GM20431 (cell line): Measurements from ENCODE around the gene DDX49.
"Not testable (repeated sequence)": the region's sequence is repeated elsewhere in the genome, so short reads cannot be mapped to it uniquely, and the experiment has no call there.

Source experiments
- in situ Hi-C: fragments of 300-500 bp; cut with MseI, MboI; formaldehyde crosslinking; loops from one replicate; pipeline ENCODE4 v1.15.0; 2020; ENCODE audit warnings: low sequenced_read_pairs; ENCODE audit not compliant: unreplicated experiment

The DDX49 gene

GRCh38 chr19:18908917-18909619 is 10.4 kb upstream of the DDX49 start:
- in situ Hi-C loops = no loop called here

DNA sequence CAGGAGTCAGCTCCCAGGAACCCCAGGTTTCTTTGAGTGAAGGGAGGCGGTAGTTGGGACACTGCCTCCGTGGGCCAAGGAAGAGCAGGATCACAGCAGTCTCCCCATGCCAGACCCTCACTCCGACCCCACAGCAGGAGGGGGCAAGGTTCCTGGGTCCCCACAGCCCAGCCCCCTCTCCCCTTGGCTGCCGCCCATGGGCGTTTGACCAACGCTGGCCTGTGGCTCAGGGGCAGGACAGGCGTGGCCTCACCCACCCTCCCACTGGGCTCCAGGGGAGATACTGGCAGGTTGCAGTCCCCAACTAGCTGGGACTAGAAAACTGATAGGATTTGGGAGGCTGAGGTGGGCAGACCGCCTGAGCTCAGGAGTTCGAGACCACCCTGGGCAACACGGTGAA is 9.5 kb upstream of the DDX49 start:
- in situ Hi-C loops = no loop called here

GRCh38 chr19:18910801-18911436 is 8.6 kb upstream of the DDX49 start:
- in situ Hi-C loops = no loop called here

DNA sequence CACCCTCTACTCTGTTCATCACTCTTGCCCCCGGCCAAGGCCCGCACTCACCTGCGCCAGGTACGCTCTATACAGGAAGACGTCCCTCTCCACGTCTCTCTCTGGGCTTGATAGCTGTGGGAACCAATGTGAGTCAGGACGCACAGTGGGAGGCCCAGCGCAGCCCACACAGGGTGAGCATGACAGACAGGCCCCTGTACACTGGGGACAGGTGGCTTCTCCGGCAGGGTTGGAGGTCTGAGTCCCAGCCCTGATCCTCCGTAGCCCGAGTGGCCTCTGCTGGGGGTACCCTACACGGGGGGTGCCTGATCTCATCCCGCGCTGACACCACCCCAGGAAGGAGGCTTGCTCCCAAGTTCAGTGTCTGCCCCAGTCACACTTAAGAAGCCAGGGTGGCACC is 6.6 kb upstream of the DDX49 start:
- in situ Hi-C loops = no loop called here

DNA sequence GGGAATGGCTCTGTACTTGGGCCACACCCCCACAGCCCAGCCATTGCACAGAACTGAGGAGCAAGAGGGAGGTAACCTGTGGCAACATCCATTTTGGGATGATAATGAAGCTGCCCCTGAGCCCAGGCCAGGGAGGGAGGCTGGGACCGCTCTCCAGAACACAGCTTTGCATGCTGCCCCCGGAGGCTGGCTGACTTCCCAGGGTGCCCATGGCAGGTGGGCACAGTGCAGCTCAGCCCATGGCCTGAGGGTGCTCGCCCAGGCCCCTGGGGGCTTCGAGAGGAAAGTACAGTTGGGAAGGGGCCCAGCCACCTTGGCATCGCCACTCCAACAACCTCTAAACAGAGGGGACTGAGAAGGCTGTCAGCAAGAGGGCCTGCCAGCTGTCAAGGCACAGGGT is 6.0 kb upstream of the DDX49 start:
- in situ Hi-C loops = no loop called here

DNA sequence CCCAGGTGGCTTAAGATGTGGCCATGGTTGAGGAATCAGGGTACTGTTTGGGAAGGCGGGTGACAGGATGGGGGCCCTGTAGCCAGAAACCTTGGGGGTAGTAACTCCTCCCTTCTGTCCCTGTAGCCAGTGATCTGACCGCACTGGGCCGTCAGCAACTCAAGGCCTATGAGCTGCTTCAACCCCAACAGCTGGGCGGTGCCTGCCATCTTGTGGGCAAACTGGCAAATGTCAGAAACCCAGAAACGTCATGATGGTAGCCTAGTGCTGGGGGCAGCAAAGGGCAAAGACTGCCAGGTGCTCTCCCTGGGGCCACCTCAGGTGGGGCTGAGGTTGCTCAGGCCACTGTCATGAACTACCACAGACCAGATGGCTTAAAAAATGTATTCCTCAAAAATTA is 3.9 kb upstream of the DDX49 start:
- in situ Hi-C loops = no loop called here

- in situ Hi-C loops = not testable (repeated sequence)
These were observed 1.9 kb upstream of the DDX49 start for GRCh38 chr19:18917593-18917992.

- in situ Hi-C loops = no loop called here
These were observed 342 bp downstream of the DDX49 start for GRCh38 chr19:18919900-18920214.

DNA sequence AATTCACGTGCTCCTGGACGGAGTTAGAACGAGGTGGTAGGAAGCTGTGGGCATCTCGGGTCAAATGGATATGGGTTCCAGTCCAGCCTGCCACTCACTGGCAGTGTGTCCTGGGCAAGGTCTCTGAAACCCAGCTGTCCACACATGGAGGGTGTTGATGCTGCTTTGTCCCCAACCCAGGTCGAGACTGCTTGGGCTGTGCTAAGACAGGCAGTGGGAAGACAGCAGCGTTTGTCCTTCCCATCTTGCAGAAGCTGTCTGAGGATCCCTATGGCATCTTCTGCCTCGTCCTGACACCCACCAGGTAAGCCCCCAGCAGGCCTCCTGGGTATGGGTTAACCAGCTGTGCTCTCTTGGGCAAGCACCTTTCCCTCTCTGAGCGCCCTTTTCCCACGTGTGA is 885 bp downstream of the DDX49 start:
- in situ Hi-C loops = no loop called here

- in situ Hi-C loops = no loop called here
These were observed 2.1 kb downstream of the DDX49 start for GRCh38 chr19:18921593-18921992.

GRCh38 chr19:18922228-18922985 is 2.9 kb downstream of the DDX49 start:
- in situ Hi-C loops = no loop called here

DNA sequence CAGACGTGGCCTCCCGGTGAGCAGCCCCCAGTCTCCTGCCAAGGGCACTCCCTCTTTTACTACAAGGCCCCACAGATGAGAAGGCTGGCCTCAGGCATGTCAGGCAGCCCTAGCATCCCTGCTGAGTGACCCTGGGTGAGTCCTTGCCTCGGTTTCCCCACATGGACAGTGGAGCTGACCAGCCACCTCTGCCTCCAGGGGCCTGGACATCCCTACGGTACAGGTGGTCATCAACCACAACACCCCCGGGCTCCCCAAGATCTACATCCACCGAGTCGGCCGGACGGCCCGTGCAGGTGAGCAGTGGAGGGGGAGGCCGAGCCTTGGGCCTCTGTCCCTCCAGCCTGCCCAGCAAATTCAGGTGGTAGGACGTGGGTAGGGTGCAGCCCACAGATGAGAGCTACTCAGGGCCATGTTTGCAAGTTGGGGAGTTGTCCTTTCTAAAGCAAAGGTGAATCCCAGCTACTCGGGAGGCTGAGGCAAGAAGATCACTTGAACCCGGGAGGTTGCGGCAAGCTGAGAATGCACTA is 5.2 kb downstream of the DDX49 start:
- in situ Hi-C loops = no loop called here

- in situ Hi-C loops = no loop called here
These were observed 8.7 kb downstream of the DDX49 start for GRCh38 chr19:18928018-18928805.

- in situ Hi-C loops = no loop called here
These were observed 9.8 kb downstream of the DDX49 start for GRCh38 chr19:18929311-18929710.

GRCh38 chr19:18931316-18932162 is 12.0 kb downstream of the DDX49 start:
- in situ Hi-C loops = no loop called here

DNA sequence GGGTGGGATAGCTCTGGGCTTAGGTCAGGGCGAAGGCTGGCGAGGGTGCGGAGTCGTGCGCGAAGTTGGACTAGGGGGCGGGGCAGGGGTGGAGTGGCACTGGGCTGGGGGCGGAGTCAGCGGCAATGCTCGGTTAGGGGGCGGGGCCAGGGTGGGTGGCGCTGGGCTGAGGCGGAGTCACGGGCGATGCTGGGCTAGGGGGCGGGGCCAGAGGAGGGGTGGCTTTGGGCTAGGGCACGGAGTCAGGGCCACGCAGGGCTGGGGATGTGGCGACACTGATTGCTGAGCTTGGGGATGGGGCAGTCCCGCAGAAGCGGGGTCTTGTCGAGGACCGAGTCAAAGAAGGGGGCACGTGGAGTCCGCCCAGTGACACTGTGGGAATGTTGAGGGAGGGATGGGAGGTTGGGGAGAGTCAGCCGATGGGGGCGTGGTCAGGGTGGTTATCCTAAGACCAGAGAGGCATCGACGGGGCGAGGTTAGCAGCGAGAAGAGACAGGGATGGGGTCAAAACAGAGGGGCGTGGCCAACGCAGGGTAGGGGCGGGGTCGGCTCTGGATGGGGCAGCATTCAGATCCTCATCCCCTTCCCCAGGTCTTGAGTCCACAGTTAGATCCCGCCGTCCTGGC is 12.8 kb downstream of the DDX49 start:
- in situ Hi-C loops = no loop called here

- in situ Hi-C loops = no loop called here
These were observed 13.8 kb downstream of the DDX49 start for GRCh38 chr19:18933297-18933696.

- in situ Hi-C loops = no loop called here
These were observed 19.6 kb downstream of the DDX49 start for GRCh38 chr19:18939163-18939562.
